Measurements from ENCODE around the gene CUX1. TPM values are rescaled to one million over a fixed set of nuclear protein-coding genes. Genes with fewer than 3 reads are reported as not detected.

The CUX1 gene
- total RNA-seq, 4 donors from 2014 or later = 40.0 to 55.9 (median 47.3) TPM

GRCh38 chr7:101823096-101823495 is 5.7 kb downstream of the CUX1 start:
- peaks cover 0 to 49% (median 11%) of the 10 kb centered on the region in 3 donors for H3K4me1 ChIP-seq
- no peaks in the 10 kb centered on the region for H3K36me3 ChIP-seq
- DNase-seq = no peak

GRCh38 chr7:101823596-101823995 is 6.2 kb downstream of the CUX1 start:
- no peaks in the 10 kb centered on the region for H3K27me3 ChIP-seq
- H3K4me1 ChIP-seq = peaks cover 0 to 44% (median 10%) of the 10 kb centered on the region in 3 donors
- no peak for TF ChIP-seq POLR2A (IDR thresholded peaks at IDR 0.05)
- no peak for TF ChIP-seq CTCF (IDR thresholded peaks at IDR 0.05)
- no peaks in the 10 kb centered on the region for H3K9me3 ChIP-seq
- WGBS, 2 donors = 40 to 58% methylated on average over 5 of the region's 5 CpGs
- no peaks in the 10 kb centered on the region for H3K36me3 ChIP-seq
- no peak for DNase-seq
- H3K4me3 ChIP-seq = no peak overlapping the region
- intact Hi-C loops (cut with DNase I) = loop anchor here (10.0 kb wide), 1 partner anchor 411 kb away; no protein-coding TSS in a partner anchor
- H3K27ac ChIP-seq = peak overlapping the region in 3 of 4 donors; percentile 23 to 42 (median 36)

More at GRCh38 chr7:101823096-101823495, 5.7 kb downstream of the CUX1 start:
- Histone ChIP-seq H3K4me3 (no peak overlapping the region), H3K9me3 (no peaks in the 10 kb centered on the region), H3K27ac (peak overlapping the region in 3 of 4 donors; percentile 23 to 42 (median 36)), H3K27me3 (no peaks in the 10 kb centered on the region)
- TF ChIP-seq POLR2A (IDR thresholded peaks at IDR 0.05) = no peak
- TF ChIP-seq CTCF (IDR thresholded peaks at IDR 0.05) = no peak
- WGBS, 2 donors = 64 to 86% methylated on average over 4 to 6 of the region's 11 CpGs
- intact Hi-C loops (cut with DNase I) = loop anchor here (10.0 kb wide), 1 partner anchor 412 kb away; no protein-coding TSS in a partner anchor

- H3K27ac ChIP-seq = no peak overlapping the region
- peaks cover 0 to 39% (median 7%) of the 10 kb centered on the region in 3 donors for H3K4me1 ChIP-seq
- no peaks in the 10 kb centered on the region for H3K27me3 ChIP-seq
- no peaks in the 10 kb centered on the region for H3K9me3 ChIP-seq
- 68 to 71% methylated on average over 8 of the region's 8 CpGs for WGBS, 2 donors
- no peaks in the 10 kb centered on the region for H3K36me3 ChIP-seq
- no peak overlapping the region for H3K4me3 ChIP-seq
- intact Hi-C loops (cut with DNase I) = loop anchor here (10.0 kb wide), 1 partner anchor 410 kb away; no protein-coding TSS in a partner anchor
- no peak for DNase-seq
- TF ChIP-seq POLR2A (IDR thresholded peaks at IDR 0.05) (no peak), CTCF (IDR thresholded peaks at IDR 0.05) (no peak)
These were observed 7.0 kb downstream of the CUX1 start for GRCh38 chr7:101824440-101824839.

GRCh38 chr7:101826081-101826835 is 8.8 kb downstream of the CUX1 start:
- Histone ChIP-seq H3K27ac (no peak overlapping the region), H3K36me3 (no peaks in the 10 kb centered on the region), H3K4me3 (no peak overlapping the region), H3K4me1 (peaks cover 0 to 33% (median 7%) of the 10 kb centered on the region in 3 donors), H3K9me3 (no peaks in the 10 kb centered on the region), H3K27me3 (no peaks in the 10 kb centered on the region)
- DNase-seq = no peak
- intact Hi-C loops (cut with DNase I) = loop anchor here (10.0 kb wide), 1 partner anchor 409 kb away; no protein-coding TSS in a partner anchor
- 91 to 92% methylated on average over 11 to 12 of the region's 15 CpGs for WGBS, 2 donors
- no peak for TF ChIP-seq CTCF (IDR thresholded peaks at IDR 0.05)
- TF ChIP-seq POLR2A (IDR thresholded peaks at IDR 0.05) = no peak

Data from esophagus squamous epithelium (tissue), 5 donors.